ENCODE data around the gene ADAMTS9.

GRCh38 chr3:64659617-64659978, 28.2 kb downstream of the ADAMTS9 start:
- TF ChIP-seq, protein P1, sequence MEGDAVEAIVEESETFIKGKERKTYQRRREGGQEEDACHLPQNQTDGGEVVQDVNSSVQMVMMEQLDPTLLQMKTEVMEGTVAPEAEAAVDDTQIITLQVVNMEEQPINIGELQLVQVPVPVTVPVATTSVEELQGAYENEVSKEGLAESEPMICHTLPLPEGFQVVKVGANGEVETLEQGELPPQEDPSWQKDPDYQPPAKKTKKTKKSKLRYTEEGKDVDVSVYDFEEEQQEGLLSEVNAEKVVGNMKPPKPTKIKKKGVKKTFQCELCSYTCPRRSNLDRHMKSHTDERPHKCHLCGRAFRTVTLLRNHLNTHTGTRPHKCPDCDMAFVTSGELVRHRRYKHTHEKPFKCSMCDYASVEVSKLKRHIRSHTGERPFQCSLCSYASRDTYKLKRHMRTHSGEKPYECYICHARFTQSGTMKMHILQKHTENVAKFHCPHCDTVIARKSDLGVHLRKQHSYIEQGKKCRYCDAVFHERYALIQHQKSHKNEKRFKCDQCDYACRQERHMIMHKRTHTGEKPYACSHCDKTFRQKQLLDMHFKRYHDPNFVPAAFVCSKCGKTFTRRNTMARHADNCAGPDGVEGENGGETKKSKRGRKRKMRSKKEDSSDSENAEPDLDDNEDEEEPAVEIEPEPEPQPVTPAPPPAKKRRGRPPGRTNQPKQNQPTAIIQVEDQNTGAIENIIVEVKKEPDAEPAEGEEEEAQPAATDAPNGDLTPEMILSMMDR (IDR thresholded peaks at IDR 0.05; ENCODE audit: low read depth, low read length), result no peak
- TF ChIP-seq POLR2A (IDR thresholded peaks at IDR 0.05; ENCODE audit: extremely low read depth, insufficient read length), result no peak
